AG09309 (cell line): ENCODE data around the gene RNF145.
"Not testable (repeated sequence)": the region's sequence is repeated elsewhere in the genome, so short reads cannot be mapped to it uniquely, and the experiment has no call there.

ENCODE experiments used
- DNase-seq: peaks from one replicate; pipeline ENCODE4 v3.0.0-alpha.2; 2010; ENCODE audit warnings: low read depth
- H3K4me3 ChIP-seq: 2 replicates; pipeline ENCODE4 v1.5.1; 2011; ENCODE audit warnings: mild to moderate bottlenecking, low read depth, low read length, moderate library complexity; ENCODE audit not compliant: control insufficient read depth
- TF ChIP-seq, protein P1 (sequence below): IDR thresholded peaks from 2 replicates; pipeline ENCODE4 v1.5.1; 2011; ENCODE audit warnings: mild to moderate bottlenecking, low read depth, low read length, inconsistent platforms; ENCODE audit not compliant: insufficient read depth, control insufficient read depth; ENCODE audit errors: missing control alignments

Gene RNF145

DNA sequence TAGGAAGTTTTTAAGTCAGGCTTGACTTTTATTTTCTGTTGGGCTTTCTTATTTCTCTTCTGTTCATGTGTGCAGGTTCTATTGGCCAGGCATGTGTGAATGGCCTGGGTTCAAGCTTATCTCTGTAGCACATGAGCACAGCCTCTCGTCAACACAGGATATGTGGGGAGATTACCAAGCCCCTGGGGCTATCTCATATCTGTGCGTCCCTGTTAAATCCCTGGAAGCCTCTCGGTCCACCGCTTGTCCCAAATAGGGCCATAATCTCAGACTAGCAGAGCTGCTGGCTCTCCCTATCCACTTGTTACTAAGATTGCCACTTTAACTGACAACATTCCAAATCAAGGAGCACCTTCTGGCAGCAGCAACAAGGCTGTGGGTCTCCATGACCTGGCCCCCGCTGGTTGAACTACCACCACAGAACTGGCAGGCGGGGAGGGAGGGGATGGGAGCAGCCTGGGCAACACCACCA lies 81.2 kb downstream of the RNF145 start:
- TF ChIP-seq, protein P1, sequence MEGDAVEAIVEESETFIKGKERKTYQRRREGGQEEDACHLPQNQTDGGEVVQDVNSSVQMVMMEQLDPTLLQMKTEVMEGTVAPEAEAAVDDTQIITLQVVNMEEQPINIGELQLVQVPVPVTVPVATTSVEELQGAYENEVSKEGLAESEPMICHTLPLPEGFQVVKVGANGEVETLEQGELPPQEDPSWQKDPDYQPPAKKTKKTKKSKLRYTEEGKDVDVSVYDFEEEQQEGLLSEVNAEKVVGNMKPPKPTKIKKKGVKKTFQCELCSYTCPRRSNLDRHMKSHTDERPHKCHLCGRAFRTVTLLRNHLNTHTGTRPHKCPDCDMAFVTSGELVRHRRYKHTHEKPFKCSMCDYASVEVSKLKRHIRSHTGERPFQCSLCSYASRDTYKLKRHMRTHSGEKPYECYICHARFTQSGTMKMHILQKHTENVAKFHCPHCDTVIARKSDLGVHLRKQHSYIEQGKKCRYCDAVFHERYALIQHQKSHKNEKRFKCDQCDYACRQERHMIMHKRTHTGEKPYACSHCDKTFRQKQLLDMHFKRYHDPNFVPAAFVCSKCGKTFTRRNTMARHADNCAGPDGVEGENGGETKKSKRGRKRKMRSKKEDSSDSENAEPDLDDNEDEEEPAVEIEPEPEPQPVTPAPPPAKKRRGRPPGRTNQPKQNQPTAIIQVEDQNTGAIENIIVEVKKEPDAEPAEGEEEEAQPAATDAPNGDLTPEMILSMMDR: no peak
- DNase-seq: no peak
- H3K4me3 ChIP-seq: no peak overlapping the region

GRCh38 chr5:159123700-159124099 lies 85.7 kb downstream of the RNF145 start:
- no peak overlapping the region for H3K4me3 ChIP-seq
- TF ChIP-seq, protein P1: no peak
- no peak for DNase-seq

DNA sequence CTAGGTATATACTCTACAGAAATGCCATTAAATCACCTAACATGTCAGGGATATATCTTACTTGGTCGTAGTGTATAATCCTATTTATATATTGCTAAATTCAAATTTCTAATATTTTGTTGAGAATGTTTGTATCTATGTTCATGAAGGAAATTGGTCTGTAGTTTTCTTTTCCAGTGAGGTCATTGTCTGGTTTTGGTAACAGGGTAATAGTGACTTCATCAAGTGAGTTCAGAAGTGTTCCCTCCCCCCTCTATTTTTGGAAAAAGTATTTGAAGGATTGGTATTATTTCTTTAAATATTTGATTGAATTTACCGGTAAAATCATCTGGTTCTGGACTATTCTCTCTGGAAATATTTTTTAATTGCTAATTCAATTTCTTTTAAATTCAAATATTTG lies 86.2 kb downstream of the RNF145 start:
- no peak overlapping the region for H3K4me3 ChIP-seq
- TF ChIP-seq, protein P1: no peak
- DNase-seq: no peak

GRCh38 chr5:159121061-159121460 lies 88.3 kb downstream of the RNF145 start:
- TF ChIP-seq, protein P1: no peak
- no peak overlapping the region for H3K4me3 ChIP-seq
- no peak for DNase-seq

DNA sequence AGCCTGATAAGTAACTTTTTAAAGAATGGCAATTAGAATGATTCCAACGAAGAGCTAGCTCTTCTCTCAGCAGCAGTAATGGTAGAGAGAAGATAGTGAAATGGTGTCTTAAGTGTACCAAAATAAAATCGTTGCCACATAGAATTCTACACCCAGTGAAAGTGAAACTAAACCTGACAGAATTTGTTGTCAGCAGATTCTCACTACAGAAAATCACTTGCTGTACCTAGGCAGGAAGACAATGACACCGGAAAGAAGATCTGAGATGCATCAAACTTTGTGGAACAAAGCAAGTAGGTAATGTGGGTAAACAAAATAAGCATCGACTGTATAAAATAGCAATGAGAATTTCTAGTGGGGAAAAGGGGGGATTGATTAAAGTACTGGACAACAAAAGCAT lies 88.9 kb downstream of the RNF145 start:
- no peak overlapping the region for H3K4me3 ChIP-seq
- DNase-seq: no peak
- TF ChIP-seq, protein P1: no peak

GRCh38 chr5:159119842-159120241 lies 89.5 kb downstream of the RNF145 start:
- DNase-seq, H3K4me3 ChIP-seq: not testable (repeated sequence)

DNA sequence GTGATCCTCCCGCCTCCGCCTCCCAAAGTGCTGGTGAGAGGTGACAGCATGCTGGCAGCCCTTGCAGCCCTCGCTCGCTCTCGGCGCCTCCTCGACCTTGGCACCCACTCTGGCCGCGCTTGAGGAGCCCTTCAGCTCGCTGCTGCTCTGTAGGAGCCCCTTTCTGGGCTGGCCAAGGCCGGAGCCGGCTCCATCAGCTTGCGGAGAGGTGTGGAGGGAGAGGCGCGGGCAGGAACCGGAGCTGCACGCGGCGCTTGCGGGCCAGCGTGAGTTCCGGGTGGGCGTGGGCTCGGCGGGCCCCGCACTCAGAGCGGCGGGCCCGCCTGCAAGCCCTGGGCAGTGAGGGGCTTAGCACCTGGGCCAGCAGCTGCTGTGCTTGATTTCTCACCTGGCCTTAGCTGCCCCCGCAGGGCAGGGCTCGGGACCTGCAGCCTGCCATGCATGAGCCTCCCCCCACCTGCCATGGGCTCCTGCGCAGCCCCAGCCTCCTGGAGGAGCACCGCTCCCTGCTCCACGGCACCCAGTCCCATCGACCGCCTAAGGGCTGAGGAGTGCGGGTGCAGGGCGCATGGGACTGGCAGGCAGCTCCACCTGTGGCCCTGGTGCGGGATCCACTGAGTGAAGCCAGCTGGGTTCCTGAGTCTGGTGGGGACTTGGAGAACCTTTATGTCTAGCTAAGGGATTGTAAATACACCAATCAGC lies 90.2 kb downstream of the RNF145 start:
- not testable (repeated sequence) for H3K4me3 ChIP-seq, DNase-seq

DNA sequence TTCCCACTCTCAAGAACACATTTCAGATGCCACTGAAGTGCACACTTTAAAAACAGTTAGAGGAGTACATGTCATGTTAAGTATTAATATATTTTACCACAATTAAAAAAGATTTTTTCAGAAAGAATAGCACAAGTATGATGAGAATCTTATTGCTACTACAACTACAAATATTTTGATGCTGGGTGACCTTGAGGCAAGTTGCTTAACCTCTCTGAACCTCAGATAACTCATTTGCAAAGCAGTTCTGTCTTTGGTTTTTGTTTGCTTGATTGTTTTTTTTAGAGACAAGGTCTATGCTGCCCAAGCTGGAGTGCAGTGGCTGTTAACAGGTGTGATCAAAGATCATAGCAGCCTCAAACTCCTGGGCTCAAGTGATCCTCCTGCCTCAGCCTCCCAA lies 95.9 kb downstream of the RNF145 start:
- DNase-seq: no peak
- TF ChIP-seq, protein P1: no peak
- H3K4me3 ChIP-seq: no peak overlapping the region
